ENCODE measurements around the gene EPHB1. TPM values are rescaled to one million over a fixed set of nuclear protein-coding genes. Genes with fewer than 3 reads are reported as not detected.

EPHB1 gene
- 0.07 TPM in 1 of 2 replicates, not detected in the other for total RNA-seq (2016; rRNA removed; fragmentation: Illumina TruSeq; extraction: Trizol)
- total RNA-seq (2016; cell fraction: cytosol; rRNA removed; fragmentation: Illumina TruSeq; extraction: Trizol; ENCODE audit: low read depth) = 0.20 and 0.26 TPM in 2 replicates
- 0.04 and 0.06 TPM in 2 replicates for total RNA-seq (2016; cell fraction: insoluble cytoplasmic fraction; rRNA removed; fragmentation: Illumina TruSeq; extraction: Trizol)
- total RNA-seq (2016; cell fraction: membrane; rRNA removed; fragmentation: Illumina TruSeq; extraction: Trizol) = 0.03 TPM in 1 of 2 replicates, not detected in the other
- total RNA-seq (2016; cell fraction: nucleus; rRNA removed; fragmentation: Illumina TruSeq; extraction: Trizol) = 0.37 and 0.44 TPM in 2 replicates
- polyA plus RNA-seq (2011; rRNA removed) = 0.13 and 0.21 TPM in 2 replicates
- polyA plus RNA-seq (2011; cell fraction: cytosol; rRNA removed) = 0.05 and 0.09 TPM in 2 replicates
- 0.10 and 0.43 TPM in 2 replicates for polyA plus RNA-seq (2011; cell fraction: nucleus; rRNA removed)
- polyA plus RNA-seq (2012) = 0.04 and 0.13 TPM in 2 replicates
- polyA plus RNA-seq (2016; cell fraction: cytosol; fragmentation: Illumina TruSeq; extraction: Trizol; ENCODE audit: low read depth) = 0.02 TPM in 1 of 2 replicates, not detected in the other
- 0.21 and 0.39 TPM in 2 replicates for polyA plus RNA-seq (2016; cell fraction: insoluble cytoplasmic fraction; fragmentation: Illumina TruSeq; extraction: Trizol; ENCODE audit: low read depth)
- 0.07 TPM in 1 of 2 replicates, not detected in the other for polyA plus RNA-seq (2016; cell fraction: membrane; fragmentation: Illumina TruSeq; extraction: Trizol; ENCODE audit: low read depth)
- 0.12 and 0.25 TPM in 2 replicates for polyA plus RNA-seq (2016; cell fraction: nucleus; fragmentation: Illumina TruSeq; extraction: Trizol; ENCODE audit: insufficient read depth, low read depth)
- 0.42 and 1.1 TPM in 2 replicates for polyA minus RNA-seq (2011; rRNA and poly(A)+ RNA removed; ENCODE audit: low replicate concordance)
- not detected in 2 replicates for polyA minus RNA-seq (2011; cell fraction: cytosol; rRNA and poly(A)+ RNA removed)
- polyA minus RNA-seq (2011; cell fraction: nucleus; rRNA and poly(A)+ RNA removed) = 0.87 and 3.0 TPM in 2 replicates
- percentile 20 among the genes with signal in this experiment for Bru-seq, nascent RNA
- BruChase-seq, experiment 1, labeled RNA remaining after a 6-hour chase = percentile 16 among the genes with signal in this experiment
- percentile 19 among the genes with signal in this experiment for BruChase-seq, experiment 2, labeled RNA remaining after a 2-hour chase
- long read RNA-seq, experiment 1 = 0 reads
- long read RNA-seq, experiment 2, partial matches to known transcripts = 0 of 1 reads
- long read RNA-seq, experiment 2, other reads (novel, unspliced or antisense) = 1 of 1 reads

- H3K9me3 ChIP-seq (ENCODE audit: low read length) = no peaks in the 10 kb centered on the region
- no peak within 1 kb of the TSS for H3K27ac ChIP-seq (ENCODE audit: extremely low read length, insufficient read depth, low read length)
- no peak within 1 kb of the TSS for H3K9ac ChIP-seq (ENCODE audit: insufficient read depth, low read depth, low read length)
- in situ Hi-C loops (cut with HindIII; ENCODE audit: extremely low pct_ligation_motif_present, low pct_unique_long_range_greater_than_20kb) = loop anchor here (10.0 kb wide), 2 partner anchors 710 to 1100 kb away; no protein-coding TSS in a partner anchor
- H4K20me1 ChIP-seq (ENCODE audit: insufficient read depth, low read length) = no peaks in the 10 kb centered on the region
- H3K4me3 ChIP-seq (replicated peaks in 1 of 3; ENCODE audit: insufficient read depth in 1 of 3, low read depth in 2 of 3, low read length in 3 of 3) = peak within 1 kb of the TSS in 2 of 3 experiments; percentile 6 to 57; a peak in 3 of 6 replicates
- H3K27me3 ChIP-seq (ENCODE audit: control insufficient read depth in 1 of 2, insufficient read depth in 2 of 2, low read length in 2 of 2) = peaks cover 1 to 32% of the 10 kb centered on the region in 2 experiments; a peak in 4 of 5 replicates
- ChIA-PET POLR2A (no interaction called here), CTCF (ENCODE audit: low intra/inter-chr PET ratio, low total read pairs) (interaction anchor here (0.7 to 1.8 kb wide), 3 partner anchors 705 to 1100 kb away, joined by 3 to 9 read pairs (median 8); no protein-coding TSS in a partner anchor)
- no TSS peak for BruUV-seq (replicated peaks)
- no peaks in the 10 kb centered on the region for H3K79me2 ChIP-seq (ENCODE audit: insufficient read depth, low read length)
- H2AFZ ChIP-seq (ENCODE audit: low read length) = no peak within 1 kb of the TSS
- no peak for FAIRE-seq
- H3K4me2 ChIP-seq (ENCODE audit: low read depth, low read length) = peak within 1 kb of the TSS; percentile 70
- ATAC-seq = peak; percentile 94
- intact Hi-C loops (cut with micrococcal nuclease; ENCODE audit: unreplicated experiment) = loop anchor here (1.0 to 2.0 kb wide), 3 partner anchors 44 to 1100 kb away; no protein-coding TSS in a partner anchor
- DNase-seq (ENCODE audit: low spot score) = peak; percentile 70
- H3K36me3 ChIP-seq (replicated peaks in 1 of 2; ENCODE audit: control insufficient read depth in 1 of 2, insufficient read depth in 2 of 2, low read length in 2 of 2) = no peaks in the 10 kb centered on the region
- 5% methylated on average over 13 of the region's 70 CpGs for WGBS (ENCODE audit: low lambda C conversion rate)
- 0 out of 2 replicates have a peak, but pooled peaks cover 6% of the 10 kb centered on the region for H3K4me1 ChIP-seq (ENCODE audit: insufficient read depth, low read length)
- TF ChIP-seq ZNF605 (CRISPR knock-in tag; IDR thresholded peaks at IDR 0.05) (0 out of 2 replicates have a peak, but pooled peaks have one; percentile 52), CCAR2 (optimal IDR thresholded peaks at IDR 0.05; ENCODE audit: low read depth, low read length) (no peak), ZNF501 (CRISPR knock-in tag; IDR thresholded peaks at IDR 0.05) (peak; percentile 51; the same call in 1 of the 2 replicates), CREB3 (CRISPR knock-in tag; IDR thresholded peaks at IDR 0.05) (no peak), THAP9 (CRISPR knock-in tag; IDR thresholded peaks at IDR 0.05; ENCODE audit: borderline replicate concordance) (peak; percentile 18; the same call in 1 of the 2 replicates), JUNB (CRISPR knock-in tag; IDR thresholded peaks at IDR 0.05; ENCODE audit: borderline replicate concordance) (no peak), ZSCAN12 (CRISPR knock-in tag; IDR thresholded peaks at IDR 0.05) (no peak), ZNF800 (CRISPR knock-in tag; IDR thresholded peaks at IDR 0.05) (peak; percentile 94)
Observed at GRCh38 chr3:134794950-134795745, at the start of gene EPHB1. TSS of gene EPHB1 (plus strand) at chr3:134795260.
